GM12878 (cell line): ENCODE measurements around the gene SLC25A47. TPM values are rescaled to one million over a fixed set of nuclear protein-coding genes. Genes with fewer than 3 reads are reported as not detected.
A peak's percentile ranks its signal among the peaks of the same experiment; 100 is the strongest.

ENCODE experiments used
- CBFB ChIP-seq: IDR thresholded peaks from 2 replicates; pipeline ENCODE4 v1.6.1; 2016; ENCODE audit warnings: antibody characterized with exemption, low read depth
- CREM ChIP-seq: IDR thresholded peaks from 2 replicates; pipeline ENCODE4 v1.6.1; 2014; ENCODE audit warnings: antibody characterized with exemption, low read depth
- EED ChIP-seq: sonication (generic); IDR thresholded peaks from 2 replicates; pipeline ENCODE4 v1.6.1; 2016; ENCODE audit warnings: antibody characterized with exemption, low read depth
- FOS ChIP-seq: IDR thresholded peaks from 3 replicates; pipeline ENCODE4 v1.6.1; 2011; ENCODE audit warnings: borderline replicate concordance; ENCODE audit not compliant: insufficient read length; ENCODE audit errors: extremely low read depth
- GATAD2B ChIP-seq: fragments of 450-650 bp; conservative IDR thresholded peaks from 2 replicates; pipeline ENCODE4 v1.6.1; 2017; ENCODE audit warnings: low read depth, mild to moderate bottlenecking, moderate library complexity
- MEF2A ChIP-seq: IDR thresholded peaks from 2 replicates; pipeline ENCODE4 v1.6.1; 2011; ENCODE audit warnings: low read depth, mild to moderate bottlenecking, low read length, moderate library complexity; ENCODE audit not compliant: insufficient read depth
- MTA2 ChIP-seq: fragments of 450-650 bp; IDR thresholded peaks from 2 replicates; pipeline ENCODE4 v1.6.1; 2016; ENCODE audit warnings: low read depth, mild to moderate bottlenecking, moderate library complexity
- NRF1 ChIP-seq: conservative IDR thresholded peaks from 2 replicates; pipeline ENCODE4 v1.6.1; 2011; ENCODE audit warnings: mild to moderate bottlenecking, low read depth, low read length, improper control_type of control experiment
- POU2F2 ChIP-seq: IDR thresholded peaks from 3 replicates; pipeline ENCODE4 v1.6.1; 2011; ENCODE audit warnings: low read depth, mild to moderate bottlenecking, low read length, borderline replicate concordance
- RAD21 ChIP-seq: IDR thresholded peaks from 2 replicates; pipeline ENCODE4 v1.6.1; 2011; ENCODE audit warnings: mild to moderate bottlenecking, low read depth, low read length, moderate library complexity; ENCODE audit not compliant: insufficient read depth
- RB1 ChIP-seq: fragments of 450-650 bp; formaldehyde crosslinking; IDR thresholded peaks from 2 replicates; pipeline ENCODE4 v1.6.1; 2017; ENCODE audit warnings: mild to moderate bottlenecking, borderline replicate concordance
- SMC3 ChIP-seq: IDR thresholded peaks from 2 replicates; pipeline ENCODE4 v1.6.1; 2011; ENCODE audit warnings: low read length, improper control_type of control experiment, borderline replicate concordance
- WRNIP1 ChIP-seq: IDR thresholded peaks from 2 replicates; pipeline ENCODE4 v1.6.1; 2011; ENCODE audit warnings: low read depth, low read length, improper control_type of control experiment, borderline replicate concordance
- polyA plus RNA-seq, 11 experiments: library from polyadenylated mRNA; depleted of rRNA in 4 of 11; unstranded in 6 of 11; stranded (reverse) in 5 of 11; fragments of >200 nt; fragmentation: Nextera tagmentation in 4 of 11; fragmentation: Illumina TruSeq in 1 of 11; extraction: Ambion mirVana in 4 of 11; extraction: Trizol in 1 of 11; gene quantifications; 1 replicate in 1 of 11; 2 replicates in 10 of 11; pipeline versions ENCODE4 v1.2.1 to v1.2.3, GENCODE V29; 2011 to 2016; ENCODE audit warnings: inconsistent platforms in 2 of 11, missing spikeins in 2 of 11, low read depth in 1 of 11
- total RNA-seq, 4 experiments: library from RNA; depleted of rRNA in 3 of 4; stranded (reverse); fragments of >200 nt in 3 of 4; fragmentation: Illumina TruSeq in 1 of 4; extraction: Trizol in 1 of 4; gene quantifications; 2 replicates each; pipeline versions ENCODE4 v1.2.1 to v1.2.3, GENCODE V29; 2013 to 2021
- TF ChIP-seq, protein P1 (sequence below): fragments of 450-650 bp; IDR thresholded peaks from 2 replicates; pipeline ENCODE4 v1.6.1; 2017; ENCODE audit warnings: low read depth, mild to moderate bottlenecking, moderate library complexity
- TF ChIP-seq, protein P2 (sequence below): fragments of 450-650 bp; IDR thresholded peaks from 2 replicates; pipeline ENCODE4 v1.6.1; 2018; ENCODE audit warnings: borderline replicate concordance, mild to moderate bottlenecking; ENCODE audit not compliant: partially characterized antibody
- TF ChIP-seq, protein P3 (sequence below): IDR thresholded peaks from 2 replicates; pipeline ENCODE4 v1.6.1; 2012; ENCODE audit warnings: low read depth, low read length, improper control_type of control experiment
- TF ChIP-seq, protein P4 (sequence below): IDR thresholded peaks from 2 replicates; pipeline ENCODE4 v1.6.1; 2012; ENCODE audit warnings: low read length, inconsistent platforms
- TF ChIP-seq, protein P5 (sequence below): IDR thresholded peaks from 2 replicates; pipeline ENCODE4 v1.6.1; 2011; ENCODE audit warnings: low read depth, low read length, improper control_type of control experiment, borderline replicate concordance
- TF ChIP-seq, protein P6 (sequence below): fragments of 450-650 bp; IDR thresholded peaks from 2 replicates; pipeline ENCODE4 v1.6.1; 2017; ENCODE audit warnings: borderline replicate concordance

SLC25A47 gene
- total and polyA plus RNA-seq, 10 of the 15 experiments (the other 5 are each of a cell fraction or from before 2014, with no cell fraction given): 0.14 TPM; not detected in 9

DNA sequence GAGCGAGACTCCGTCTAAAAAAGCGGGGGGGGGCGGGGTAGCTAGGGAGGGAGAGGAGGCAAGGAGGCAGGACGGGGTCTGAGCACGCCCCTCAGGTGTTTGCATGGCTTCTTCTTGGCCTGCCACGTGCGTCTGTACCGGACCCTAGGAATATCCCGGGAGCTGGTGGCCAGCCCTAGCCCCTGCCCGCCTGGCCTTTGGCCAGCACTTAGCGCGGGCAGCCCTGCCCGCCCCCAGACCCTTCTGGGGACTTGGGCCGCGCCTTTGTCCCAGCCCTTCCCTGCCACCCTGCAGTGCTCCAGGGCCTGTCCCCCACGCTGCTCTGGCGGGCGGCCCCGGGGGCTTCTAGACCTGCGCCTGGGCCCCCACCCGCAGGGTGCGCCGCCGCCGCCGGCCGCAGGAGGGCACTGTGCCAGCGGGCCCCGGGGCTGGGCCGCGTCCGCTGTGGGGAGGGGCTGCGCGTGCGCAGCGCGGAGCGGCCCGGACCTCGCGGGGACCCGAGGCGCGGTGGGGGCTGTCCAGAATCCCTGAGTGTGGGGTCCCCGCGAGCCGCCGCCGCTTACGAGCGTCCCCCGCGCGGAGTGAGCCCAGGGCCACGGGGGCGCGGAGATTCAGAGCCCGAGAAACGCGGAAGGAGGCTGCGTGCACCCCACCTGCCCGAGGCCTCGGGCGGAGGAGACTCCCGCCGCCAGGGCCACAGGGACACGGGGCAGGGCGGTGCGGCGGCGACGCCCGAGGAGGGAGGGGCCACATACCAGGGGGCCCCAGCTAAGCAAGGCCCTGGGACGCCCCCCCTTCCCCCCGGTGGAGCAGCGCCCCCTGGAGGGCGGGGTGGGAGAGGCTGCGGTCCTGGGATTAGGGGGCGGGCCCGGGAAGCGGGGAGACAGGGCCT is 37.9 kb upstream of the SLC25A47 start (continued):
- TF ChIP-seq, protein P1, sequence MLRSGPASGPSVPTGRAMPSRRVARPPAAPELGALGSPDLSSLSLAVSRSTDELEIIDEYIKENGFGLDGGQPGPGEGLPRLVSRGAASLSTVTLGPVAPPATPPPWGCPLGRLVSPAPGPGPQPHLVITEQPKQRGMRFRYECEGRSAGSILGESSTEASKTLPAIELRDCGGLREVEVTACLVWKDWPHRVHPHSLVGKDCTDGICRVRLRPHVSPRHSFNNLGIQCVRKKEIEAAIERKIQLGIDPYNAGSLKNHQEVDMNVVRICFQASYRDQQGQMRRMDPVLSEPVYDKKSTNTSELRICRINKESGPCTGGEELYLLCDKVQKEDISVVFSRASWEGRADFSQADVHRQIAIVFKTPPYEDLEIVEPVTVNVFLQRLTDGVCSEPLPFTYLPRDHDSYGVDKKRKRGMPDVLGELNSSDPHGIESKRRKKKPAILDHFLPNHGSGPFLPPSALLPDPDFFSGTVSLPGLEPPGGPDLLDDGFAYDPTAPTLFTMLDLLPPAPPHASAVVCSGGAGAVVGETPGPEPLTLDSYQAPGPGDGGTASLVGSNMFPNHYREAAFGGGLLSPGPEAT: 0 out of 2 replicates have a peak, but pooled peaks have one; percentile 32
- TF ChIP-seq, protein P2, sequence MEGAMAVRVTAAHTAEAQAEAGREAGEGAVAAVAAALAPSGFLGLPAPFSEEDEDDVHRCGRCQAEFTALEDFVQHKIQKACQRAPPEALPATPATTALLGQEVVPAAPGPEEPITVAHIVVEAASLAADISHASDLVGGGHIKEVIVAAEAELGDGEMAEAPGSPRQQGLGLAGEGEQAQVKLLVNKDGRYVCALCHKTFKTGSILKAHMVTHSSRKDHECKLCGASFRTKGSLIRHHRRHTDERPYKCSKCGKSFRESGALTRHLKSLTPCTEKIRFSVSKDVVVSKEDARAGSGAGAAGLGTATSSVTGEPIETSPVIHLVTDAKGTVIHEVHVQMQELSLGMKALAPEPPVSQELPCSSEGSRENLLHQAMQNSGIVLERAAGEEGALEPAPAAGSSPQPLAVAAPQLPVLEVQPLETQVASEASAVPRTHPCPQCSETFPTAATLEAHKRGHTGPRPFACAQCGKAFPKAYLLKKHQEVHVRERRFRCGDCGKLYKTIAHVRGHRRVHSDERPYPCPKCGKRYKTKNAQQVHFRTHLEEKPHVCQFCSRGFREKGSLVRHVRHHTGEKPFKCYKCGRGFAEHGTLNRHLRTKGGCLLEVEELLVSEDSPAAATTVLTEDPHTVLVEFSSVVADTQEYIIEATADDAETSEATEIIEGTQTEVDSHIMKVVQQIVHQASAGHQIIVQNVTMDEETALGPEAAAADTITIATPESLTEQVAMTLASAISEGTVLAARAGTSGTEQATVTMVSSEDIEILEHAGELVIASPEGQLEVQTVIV: peak; percentile 33
- TF ChIP-seq RB1 (peak; percentile 95), FOS (no peak), NRF1 (peak; percentile 73), MEF2A (no peak), POU2F2 (no peak; the same call in 2 of the 3 replicates), EED (peak; percentile 44; the same call in 1 of the 2 replicates), GATAD2B (peak; percentile 96), MTA2 (no peak), SMC3 (peak; percentile 16; the same call in 1 of the 2 replicates), RAD21 (peak; percentile 67), CBFB (no peak), WRNIP1 (no peak), CREM (no peak; the same call in 1 of the 2 replicates)
- TF ChIP-seq, protein P3, sequence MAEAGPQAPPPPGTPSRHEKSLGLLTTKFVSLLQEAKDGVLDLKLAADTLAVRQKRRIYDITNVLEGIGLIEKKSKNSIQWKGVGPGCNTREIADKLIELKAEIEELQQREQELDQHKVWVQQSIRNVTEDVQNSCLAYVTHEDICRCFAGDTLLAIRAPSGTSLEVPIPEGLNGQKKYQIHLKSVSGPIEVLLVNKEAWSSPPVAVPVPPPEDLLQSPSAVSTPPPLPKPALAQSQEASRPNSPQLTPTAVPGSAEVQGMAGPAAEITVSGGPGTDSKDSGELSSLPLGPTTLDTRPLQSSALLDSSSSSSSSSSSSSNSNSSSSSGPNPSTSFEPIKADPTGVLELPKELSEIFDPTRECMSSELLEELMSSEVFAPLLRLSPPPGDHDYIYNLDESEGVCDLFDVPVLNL: no peak
- TF ChIP-seq, protein P4, sequence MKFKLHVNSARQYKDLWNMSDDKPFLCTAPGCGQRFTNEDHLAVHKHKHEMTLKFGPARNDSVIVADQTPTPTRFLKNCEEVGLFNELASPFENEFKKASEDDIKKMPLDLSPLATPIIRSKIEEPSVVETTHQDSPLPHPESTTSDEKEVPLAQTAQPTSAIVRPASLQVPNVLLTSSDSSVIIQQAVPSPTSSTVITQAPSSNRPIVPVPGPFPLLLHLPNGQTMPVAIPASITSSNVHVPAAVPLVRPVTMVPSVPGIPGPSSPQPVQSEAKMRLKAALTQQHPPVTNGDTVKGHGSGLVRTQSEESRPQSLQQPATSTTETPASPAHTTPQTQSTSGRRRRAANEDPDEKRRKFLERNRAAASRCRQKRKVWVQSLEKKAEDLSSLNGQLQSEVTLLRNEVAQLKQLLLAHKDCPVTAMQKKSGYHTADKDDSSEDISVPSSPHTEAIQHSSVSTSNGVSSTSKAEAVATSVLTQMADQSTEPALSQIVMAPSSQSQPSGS: no peak
- TF ChIP-seq, protein P5, sequence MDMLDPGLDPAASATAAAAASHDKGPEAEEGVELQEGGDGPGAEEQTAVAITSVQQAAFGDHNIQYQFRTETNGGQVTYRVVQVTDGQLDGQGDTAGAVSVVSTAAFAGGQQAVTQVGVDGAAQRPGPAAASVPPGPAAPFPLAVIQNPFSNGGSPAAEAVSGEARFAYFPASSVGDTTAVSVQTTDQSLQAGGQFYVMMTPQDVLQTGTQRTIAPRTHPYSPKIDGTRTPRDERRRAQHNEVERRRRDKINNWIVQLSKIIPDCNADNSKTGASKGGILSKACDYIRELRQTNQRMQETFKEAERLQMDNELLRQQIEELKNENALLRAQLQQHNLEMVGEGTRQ: no peak
- TF ChIP-seq, protein P6, sequence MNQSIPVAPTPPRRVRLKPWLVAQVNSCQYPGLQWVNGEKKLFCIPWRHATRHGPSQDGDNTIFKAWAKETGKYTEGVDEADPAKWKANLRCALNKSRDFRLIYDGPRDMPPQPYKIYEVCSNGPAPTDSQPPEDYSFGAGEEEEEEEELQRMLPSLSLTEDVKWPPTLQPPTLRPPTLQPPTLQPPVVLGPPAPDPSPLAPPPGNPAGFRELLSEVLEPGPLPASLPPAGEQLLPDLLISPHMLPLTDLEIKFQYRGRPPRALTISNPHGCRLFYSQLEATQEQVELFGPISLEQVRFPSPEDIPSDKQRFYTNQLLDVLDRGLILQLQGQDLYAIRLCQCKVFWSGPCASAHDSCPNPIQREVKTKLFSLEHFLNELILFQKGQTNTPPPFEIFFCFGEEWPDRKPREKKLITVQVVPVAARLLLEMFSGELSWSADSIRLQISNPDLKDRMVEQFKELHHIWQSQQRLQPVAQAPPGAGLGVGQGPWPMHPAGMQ: no peak
